ENCODE measurements around the gene ZNF69.
"Not testable (repeated sequence)": the region's sequence is repeated elsewhere in the genome, so short reads cannot be mapped to it uniquely, and the experiment has no call there.

- not testable (repeated sequence) for TF ChIP-seq CTCF (IDR thresholded peaks at IDR 0.05); ZFX (IDR thresholded peaks at IDR 0.05; ENCODE audit: borderline replicate concordance)
Observed at GRCh38 chr19:11850289-11850688, 37.3 kb upstream of the ZNF69 start.
